HG02759 (cell line): Measurements from ENCODE around the gene TLR5.

Experiments
- ATAC-seq: cut with Tn5 transposase; IDR thresholded peaks from one replicate; pipeline ENCODE4 v1.9.1; 2021; ENCODE audit warnings: mild to moderate bottlenecking, moderate library complexity; ENCODE audit not compliant: unreplicated experiment

Gene TLR5

DNA sequence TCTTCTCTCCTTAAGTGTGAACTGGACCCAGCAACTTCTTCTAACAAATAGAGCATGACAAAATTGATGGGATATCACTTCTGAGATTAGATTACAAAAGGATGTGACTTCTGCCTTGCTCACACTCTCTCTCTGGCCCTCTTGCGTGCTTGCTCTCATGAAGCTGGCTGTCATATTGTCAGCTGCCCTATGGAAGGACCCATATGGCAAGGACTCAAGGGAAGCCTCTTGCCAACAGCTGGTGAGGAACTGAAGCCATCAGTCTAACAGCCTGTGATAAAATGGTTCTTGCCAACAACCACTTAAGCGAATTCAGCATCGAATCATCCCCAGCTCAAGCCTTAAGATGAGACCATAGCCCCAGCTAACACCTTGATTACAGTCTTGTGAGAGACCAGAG lies 4.8 kb upstream of the TLR5 start:
- no peak for ATAC-seq

DNA sequence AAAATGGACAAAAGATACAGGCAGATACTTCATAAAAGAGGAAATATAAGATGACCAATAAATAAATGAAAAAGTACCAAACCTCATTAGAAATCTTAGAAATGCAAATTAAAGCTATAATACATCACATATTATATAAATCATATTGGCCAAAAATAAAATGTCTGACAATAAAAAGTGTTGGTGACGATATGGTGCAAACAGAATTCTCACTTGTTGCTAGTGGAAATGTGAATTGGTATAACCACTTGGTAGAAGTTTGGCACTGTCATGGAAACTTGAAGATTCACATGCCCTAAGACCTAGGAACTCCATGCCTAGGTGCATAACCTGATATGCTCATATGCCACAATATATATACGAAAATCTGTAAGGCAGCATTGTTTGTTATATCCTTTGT lies 4.4 kb upstream of the TLR5 start:
- ATAC-seq: no peak

DNA sequence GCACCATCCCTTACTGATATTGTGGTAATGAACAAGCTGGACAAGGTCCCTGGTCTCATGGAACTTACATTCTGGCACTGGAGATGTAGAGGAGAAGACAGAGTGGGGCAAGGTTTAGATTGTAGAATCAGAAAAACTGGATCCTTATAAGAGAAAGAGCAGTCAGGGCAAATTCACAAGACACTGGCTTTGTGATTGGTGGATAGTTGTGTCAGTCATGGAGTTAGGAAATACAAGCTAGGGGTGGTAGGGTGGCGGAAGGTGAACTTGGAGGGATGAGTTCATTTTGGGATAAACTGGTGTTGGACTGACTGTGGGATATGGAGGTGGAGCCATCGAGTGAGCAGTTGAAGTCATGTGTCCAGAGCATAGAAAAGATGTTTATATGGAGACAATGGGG lies 3.7 kb upstream of the TLR5 start:
- ATAC-seq: no peak

DNA sequence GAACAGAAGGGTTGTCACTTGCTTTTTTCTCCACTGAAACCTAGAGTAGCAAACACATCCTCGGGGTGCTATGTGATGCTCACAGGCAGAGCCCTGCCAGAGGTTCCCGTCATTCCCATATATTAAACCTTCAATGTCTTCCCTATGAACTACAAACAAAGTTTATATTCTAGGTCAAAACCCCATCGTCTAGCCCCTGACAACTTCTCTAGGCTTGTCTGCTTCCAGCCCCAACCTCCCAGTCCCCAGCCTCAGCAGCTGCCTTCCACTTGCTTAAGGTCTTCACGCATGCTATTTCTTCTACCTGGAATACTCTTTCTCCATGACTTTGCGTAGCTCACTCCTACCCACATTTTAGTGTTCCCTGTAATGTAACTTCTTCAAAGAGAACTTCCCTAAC lies 1.9 kb upstream of the TLR5 start:
- no peak for ATAC-seq

DNA sequence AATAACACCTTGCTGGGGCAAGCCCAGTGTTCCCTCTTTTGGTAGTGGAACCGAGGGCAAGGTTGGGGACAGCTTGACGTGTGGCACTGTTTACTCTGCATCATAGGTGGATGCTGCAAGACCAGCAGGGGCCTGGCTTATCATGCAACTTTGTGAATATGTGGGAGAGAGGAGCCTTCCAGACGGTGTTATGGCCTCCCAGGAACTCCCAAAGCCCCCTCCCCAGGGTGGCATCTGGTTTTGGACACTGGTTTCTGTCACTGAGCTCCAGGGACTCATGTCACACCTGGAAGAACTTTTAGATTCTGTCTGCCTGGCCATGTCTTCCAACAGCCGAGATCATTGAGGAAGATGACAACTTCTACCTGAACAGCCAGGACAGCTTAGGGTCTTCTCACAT lies 1.4 kb upstream of the TLR5 start:
- ATAC-seq: no peak

DNA sequence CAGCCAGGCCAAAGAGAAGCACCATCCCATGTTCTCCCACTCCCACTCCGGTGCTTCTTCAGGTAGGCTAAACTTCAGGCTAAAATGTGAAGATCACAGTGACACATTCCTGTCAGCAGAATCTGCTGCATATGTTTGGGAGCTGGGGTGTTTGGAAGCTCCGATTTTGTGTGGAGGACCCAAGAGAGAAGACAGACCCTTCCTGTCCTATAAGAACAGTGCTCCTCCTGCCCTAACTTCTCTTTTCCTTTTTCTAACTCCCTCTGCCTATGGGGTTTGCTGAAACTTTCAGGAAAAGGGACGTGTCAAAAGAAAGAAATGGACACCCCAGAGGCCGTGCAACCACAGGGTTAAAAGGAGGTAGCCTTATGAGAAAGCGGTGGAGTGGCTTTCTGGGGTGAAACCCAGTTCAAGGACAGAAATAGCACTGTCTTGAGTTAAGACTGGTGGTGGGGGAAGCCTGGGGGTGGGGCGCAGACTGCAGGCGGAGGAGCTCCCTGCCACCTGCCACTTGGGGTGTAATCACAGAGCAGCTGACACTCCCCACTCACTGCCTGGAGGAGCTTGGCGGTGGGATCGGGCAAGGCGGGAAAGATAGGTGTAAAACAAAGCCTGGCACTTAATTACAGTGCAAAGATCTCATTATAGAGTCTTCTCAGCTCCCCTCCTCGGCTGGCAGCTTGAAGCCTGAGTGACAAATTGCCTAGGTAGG lies 645 bp upstream of the TLR5 start:
- no peak for ATAC-seq

DNA sequence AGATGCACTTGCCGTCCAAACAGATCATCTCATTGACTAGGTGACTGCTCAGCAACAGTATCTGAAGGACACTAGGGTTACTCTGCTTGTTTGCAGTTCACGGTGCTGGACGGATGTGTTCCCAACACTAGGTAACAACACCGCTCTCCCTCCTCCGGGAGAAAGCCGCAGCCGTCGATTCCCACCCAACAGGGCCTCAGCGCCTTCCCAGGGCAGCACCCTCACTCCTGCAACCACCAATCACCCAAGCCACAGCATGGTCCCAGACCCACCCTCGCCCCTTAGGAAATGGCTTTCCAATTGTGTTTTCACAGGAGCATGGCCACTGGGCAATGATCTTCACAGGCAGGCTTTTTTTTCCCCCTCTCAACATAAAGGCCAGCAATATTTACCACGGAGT lies 779 bp downstream of the TLR5 start:
- ATAC-seq: no peak

DNA sequence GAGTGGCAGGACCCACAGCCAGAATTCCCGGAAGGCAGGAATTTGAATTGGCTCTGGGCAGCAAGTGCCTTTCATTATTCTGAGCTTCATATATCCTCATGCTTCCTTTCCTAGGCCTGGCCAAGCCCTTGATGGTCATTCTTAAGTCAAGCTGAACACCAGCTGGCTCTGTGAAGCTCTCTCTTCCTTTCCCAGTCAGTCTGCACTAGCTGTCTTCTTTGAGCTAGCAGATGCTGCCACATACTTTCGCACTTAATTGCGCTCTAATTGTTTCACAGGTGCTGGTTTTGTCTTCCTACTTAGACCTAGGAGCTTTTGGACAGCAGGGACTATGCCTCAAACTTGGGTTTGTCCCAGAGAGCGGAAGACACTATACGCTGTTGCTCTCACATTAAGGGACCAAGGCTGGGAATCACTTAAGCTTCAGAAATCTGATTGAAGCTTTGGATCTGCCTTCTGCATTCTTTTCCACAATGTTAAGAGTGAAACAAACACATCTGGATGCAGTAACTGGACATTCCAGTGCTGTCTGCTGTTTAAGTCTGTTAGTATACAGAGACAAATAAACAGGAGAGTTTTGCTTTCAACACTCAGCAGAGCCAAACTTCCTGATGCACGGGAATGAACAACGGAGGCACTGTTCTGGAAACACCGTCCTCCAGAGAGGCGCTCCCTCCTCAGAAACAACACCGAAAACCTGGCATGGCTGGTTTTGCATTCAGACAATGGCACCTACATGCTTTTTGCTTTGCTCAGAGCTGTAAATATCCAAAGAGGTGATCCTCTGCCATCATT lies 2.2 kb downstream of the TLR5 start:
- no peak for ATAC-seq

DNA sequence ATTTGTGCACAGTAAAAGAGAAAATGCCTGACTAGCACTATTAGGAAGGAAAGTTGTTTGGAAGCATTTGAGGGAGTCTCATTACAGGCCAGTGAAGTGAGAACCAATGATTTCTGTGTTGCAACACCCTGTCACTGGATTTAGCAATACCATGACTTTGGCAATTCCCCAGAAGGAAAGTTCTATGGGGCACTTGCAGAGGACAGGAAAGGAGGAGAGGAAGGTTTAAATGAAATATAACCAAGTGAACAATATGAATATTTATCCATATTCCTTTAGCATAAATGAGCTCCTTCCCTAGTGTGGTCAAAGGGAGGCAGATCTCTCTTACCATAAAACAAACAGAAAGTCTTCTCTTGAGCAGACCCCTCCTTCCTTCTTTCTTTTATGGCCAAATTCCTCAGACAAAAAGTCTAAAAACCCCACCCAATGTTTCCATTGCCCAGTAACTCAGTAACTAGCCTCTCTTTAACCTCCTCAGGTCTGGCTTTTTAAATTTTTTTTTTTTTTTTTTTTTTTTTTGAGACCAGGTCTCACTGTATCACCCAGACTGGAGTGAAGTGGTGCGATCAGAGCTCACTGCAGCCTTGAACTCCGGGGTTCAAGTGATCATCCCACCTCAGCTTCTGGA lies 5.5 kb downstream of the TLR5 start:
- no peak for ATAC-seq

DNA sequence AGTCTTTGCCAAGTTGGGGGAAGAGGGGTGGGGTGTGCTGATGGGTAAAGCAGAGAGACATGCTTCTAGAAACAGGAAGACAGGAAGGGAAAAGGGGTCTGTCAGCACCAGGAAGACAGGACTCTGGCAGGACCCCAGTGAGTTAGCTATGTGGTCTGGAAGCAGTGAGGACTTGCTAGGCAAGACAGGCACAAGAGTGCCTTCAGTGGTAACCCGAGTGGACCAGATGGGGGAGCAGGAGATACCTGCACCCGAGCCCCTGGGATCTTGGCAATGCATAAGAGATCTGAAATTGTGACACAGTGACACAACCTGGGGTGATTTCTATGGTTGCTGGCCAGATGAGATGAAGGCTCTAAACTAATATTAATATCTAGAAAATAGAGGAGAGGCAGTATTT lies 7.0 kb downstream of the TLR5 start:
- no peak for ATAC-seq

DNA sequence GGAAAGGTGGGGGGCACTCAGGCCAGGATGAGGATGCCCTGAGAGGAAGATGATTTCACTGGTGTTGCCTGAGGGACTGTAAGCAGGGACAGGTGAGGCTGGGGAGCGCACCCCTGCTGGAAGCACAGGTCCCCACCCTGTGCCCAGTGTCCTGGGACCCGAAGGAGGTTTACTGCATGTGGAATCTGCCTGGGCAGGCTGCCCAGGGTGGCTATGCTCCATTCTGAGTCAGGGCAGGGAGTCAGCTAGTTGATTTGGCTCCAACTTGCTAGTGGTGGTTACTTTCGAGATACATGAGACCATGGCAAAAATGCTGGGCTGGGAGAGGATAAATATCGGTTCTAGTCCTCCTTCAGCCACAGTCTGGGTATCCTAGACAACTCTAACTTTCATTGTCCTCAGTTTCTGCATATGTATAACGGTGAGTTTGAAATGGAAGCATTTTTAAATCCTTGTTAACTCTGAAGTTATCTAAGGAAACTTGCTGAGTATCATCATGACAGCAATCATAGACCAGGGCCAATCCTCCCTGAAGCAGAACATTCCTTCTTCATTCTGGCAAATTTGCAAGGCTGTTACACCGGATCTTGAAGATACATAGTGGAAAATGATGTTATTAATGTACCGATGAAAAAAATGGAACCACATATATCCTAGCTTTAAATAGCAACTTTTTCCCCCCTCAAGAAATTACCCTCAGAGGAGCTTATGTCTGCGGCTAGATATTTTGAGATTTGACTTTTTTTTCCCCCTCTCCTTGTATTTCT lies 7.7 kb downstream of the TLR5 start:
- ATAC-seq: no peak

DNA sequence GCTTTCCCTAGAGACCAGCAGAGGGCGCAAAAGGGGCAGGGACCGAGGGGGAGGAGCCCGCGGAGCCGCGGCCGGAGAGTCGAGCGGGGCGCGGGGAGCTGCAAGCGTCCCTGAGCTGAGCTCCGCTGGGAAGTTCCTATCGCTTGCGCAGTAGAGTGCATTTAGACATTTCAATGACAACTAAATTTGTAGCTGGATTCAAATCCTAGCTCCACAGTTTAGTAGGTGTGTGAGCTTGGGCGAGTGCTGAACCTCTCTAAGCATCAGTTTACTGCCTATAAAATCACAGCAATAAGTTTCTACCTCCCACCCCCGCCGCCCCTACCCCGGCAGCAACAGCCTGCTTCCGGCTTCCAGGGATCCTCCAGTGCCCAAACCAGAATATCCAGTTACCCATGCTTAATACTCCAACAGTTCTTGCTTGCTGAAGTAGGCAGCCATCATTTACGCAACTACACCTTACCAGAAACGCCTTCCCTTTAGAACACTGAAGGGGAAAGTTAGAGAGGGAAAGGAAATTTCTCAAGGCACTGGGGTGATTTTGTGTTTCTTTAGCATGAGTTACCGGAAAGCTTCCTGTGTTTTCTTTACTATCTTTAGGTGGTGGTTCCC lies 9.1 kb downstream of the TLR5 start:
- ATAC-seq: peak; percentile 89

DNA sequence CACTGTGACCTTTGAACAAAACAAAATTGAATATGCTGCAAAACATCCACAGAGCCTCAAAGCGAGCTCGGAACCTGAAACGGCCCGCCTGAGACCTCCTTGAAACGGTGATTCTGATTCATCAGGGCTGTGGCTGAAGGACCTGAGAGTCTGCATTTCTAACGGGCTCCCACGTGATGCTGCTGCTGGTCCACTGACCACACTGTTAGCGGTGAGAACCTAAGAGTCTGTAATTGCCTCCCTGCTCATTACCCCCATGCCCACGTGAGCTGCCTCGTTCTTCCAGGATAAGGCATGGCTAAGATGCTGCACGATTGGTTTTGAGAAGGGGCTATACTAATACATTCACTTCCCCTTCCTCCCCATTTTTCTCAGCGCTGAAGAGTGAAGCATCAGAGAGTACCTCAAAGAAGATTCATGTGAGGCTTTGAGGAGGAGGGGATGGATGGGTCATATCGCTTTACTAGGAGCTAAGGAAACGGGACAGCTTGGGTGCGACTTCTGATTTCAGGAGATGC lies 9.7 kb downstream of the TLR5 start:
- no peak for ATAC-seq

DNA sequence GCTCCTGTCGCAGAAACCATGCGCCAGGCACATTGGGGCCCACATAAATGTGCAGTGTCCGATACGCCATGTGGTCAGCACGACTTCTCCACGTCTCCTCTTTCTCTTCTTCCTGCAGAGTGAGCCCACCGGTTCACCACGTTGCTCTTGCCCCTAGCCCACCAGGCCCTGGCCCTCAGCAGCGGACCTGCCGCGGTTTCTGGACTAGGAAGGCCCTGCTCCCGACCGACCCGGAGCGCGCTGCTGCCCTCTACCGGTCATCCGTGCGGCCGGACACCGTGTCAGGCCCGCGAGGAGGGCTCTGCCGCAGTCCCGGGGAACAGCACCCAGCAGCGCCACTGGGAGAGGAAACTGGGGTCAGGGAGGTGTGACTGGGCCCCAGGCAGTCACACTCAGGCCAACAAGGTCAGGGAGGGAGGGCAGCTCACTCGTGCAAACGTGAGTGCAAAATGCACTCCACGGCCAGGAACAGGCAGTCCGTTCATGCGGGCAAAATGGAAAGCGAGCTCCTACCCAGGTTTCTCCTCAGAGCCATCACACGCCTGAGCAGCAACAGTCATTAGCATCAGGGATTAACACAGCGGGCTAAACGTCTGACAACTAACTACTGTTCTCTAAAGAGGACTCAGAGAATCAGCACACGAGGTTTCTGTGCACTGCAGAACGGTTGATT lies 13.7 kb downstream of the TLR5 start:
- ATAC-seq: peak; percentile 76

DNA sequence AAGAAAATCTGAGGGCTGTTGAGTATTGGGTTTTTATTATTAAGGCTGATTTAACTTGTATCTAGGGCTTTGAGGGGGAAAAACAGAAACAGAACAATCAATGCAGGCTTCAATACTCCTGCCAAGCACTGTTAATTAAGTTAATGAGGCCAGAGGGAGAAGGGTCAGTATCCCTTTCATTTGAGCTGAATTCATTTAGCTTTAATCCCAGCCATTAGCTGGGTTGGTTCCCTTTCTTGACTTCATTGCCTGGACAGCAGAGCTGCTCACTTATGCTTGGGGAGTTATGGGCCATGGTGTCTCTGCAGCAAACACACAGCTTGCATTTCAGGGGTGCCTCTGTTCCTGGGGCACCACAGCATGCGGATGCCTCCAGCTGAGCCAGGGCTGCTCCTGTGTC lies 16.3 kb downstream of the TLR5 start:
- no peak for ATAC-seq

DNA sequence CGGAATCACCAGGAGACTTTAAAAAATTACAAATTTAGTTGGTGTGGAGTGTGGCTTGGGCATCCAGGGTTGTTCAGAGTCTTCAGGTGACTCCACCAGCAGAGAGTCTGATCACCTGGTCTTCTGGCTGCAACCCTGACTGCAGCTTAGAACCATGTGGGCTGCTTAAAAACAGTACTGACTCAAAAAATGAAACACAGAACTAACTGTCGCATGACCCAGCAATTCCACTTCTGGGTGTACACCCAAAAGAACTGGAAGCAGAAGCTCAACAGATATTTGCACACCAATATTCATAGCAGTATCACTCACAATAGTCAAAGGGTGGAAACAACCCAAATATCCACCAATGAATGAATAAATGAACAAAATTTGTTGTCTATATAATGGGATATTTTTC lies 17.3 kb downstream of the TLR5 start:
- ATAC-seq: no peak

DNA sequence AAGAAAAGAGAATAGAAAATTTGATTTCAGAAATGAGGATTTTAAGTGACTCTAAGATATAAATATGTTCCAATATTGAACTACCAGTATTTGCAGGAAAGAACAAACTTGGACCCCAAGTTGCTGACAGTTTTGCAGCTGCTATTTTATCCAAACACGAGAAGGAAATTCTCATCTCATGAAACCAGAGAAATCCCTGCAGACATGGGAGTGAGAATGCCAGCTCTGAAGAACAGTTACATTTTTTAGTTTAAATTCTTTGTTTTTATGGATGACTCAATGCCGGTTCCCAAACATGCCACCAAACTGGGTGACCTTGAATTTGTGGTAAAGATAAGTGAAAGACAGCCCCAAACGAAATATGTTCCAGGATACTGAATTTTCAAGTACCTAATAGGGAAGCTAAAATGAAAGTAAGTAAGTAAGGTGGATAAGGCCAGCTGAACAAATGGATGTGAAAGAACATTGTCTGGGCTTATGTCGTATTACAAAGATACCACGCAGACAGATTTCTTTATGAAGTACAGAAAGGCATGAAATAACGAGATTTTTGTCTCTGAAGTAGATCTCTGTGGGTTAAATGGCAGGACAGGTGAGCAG lies 19.9 kb downstream of the TLR5 start:
- ATAC-seq: no peak

DNA sequence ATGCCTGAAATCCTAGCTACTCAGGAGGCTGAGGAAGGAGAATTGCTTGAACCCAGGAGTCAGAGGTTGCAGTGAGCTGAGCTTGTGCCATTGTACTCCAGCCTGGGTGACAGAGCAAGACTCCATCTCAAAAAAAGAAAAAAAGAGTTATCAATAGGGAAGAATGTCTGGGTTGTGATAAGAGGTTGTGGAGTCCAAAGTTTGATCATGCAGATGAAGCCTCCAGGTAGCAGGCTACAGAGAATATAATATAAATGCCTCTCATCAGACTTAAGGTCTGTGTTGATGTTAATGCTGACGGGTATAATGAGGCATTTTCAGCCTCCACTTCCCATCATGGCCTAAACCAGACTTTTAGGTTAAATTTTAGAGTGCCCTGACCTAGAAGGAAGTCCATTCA lies 24.6 kb downstream of the TLR5 start:
- no peak for ATAC-seq

DNA sequence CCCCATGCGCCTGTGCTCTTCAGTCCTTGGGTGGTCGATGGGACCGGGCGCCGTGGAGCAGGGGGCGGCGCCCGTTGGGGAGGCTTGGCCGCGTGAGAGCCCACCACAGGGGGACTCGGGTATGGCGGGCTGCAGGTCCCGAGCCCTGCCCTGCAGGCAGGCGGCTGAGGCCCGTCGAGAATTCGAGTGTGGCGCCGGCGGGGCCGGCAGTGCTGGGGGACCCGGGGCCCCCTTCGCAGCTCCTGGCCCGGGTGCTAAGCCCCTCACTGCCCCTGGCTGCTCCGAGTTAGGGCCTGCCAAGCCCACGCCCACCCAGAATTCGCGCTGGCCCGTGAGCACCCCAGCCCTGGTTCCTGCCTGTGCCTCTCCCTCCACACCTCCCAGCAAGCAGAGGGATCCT lies 26.1 kb downstream of the TLR5 start:
- ATAC-seq: no peak

DNA sequence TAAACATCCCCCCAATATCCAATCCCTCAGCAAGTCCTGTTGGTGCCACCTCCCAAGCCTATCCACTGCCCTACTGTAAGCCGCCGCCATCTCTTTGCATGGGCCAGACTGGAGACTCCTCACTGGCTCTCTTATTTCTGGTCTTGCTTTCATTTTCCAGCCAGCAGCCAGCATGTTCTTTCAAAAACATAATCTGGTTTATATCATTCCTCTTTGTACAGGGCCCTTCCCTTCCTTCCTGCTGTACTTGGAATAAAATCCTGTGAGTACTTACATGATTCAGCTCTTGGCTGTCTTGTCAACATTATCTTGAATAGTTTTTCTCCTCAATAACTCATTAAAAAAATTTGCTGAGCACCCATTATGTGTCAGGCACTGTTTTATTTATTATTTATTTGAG lies 28.2 kb downstream of the TLR5 start:
- no peak for ATAC-seq
